ENCODE data around the gene TMSB10.

DNA sequence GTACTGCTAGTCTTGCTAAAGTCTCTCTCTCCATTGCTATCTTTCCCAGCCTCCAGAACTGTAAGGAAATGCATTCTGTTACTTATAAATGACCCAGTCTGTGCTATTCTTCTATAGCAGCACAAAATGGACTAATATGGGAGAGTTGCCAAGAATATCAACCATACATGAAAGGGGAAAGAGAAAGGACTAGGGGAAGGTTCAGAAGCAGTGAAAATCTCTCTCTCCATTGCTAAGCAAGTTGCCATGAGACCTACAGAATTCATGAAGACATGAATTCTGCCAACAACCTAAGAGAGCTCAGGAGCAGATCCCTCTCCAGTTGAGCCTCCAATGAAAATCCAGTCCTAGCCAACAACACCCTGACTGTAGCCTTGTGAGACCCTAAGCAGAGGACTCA, 21.0 kb upstream of the TMSB10 start:
- TF ChIP-seq SNAI2 (CRISPR knock-in tag; IDR thresholded peaks at IDR 0.05) (no peak), ZC3H10 (CRISPR knock-in tag; IDR thresholded peaks at IDR 0.05) (no peak), ZNF8 (CRISPR knock-in tag; IDR thresholded peaks at IDR 0.05) (no peak), ZNF565 (CRISPR knock-in tag; conservative IDR thresholded peaks at IDR 0.05; ENCODE audit: low read depth) (no peak)
- TF ChIP-seq, protein P1, sequence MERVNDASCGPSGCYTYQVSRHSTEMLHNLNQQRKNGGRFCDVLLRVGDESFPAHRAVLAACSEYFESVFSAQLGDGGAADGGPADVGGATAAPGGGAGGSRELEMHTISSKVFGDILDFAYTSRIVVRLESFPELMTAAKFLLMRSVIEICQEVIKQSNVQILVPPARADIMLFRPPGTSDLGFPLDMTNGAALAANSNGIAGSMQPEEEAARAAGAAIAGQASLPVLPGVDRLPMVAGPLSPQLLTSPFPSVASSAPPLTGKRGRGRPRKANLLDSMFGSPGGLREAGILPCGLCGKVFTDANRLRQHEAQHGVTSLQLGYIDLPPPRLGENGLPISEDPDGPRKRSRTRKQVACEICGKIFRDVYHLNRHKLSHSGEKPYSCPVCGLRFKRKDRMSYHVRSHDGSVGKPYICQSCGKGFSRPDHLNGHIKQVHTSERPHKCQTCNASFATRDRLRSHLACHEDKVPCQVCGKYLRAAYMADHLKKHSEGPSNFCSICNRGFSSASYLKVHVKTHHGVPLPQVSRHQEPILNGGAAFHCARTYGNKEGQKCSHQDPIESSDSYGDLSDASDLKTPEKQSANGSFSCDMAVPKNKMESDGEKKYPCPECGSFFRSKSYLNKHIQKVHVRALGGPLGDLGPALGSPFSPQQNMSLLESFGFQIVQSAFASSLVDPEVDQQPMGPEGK (CRISPR knock-in tag; IDR thresholded peaks at IDR 0.05; ENCODE audit: borderline replicate concordance): no peak

Measured in SK-N-SH treated with all-trans-retinoic acid at 6 μM for 48 hours (cell line).